GM19455 (cell line): ENCODE data around the gene GOPC.
"Not testable (repeated sequence)": the region's sequence is repeated elsewhere in the genome, so short reads cannot be mapped to it uniquely, and the experiment has no call there.

Experiments used
- ATAC-seq: cut with Tn5 transposase; IDR thresholded peaks from one replicate; pipeline ENCODE4 v1.9.1; 2021; ENCODE audit not compliant: unreplicated experiment

The GOPC gene

DNA sequence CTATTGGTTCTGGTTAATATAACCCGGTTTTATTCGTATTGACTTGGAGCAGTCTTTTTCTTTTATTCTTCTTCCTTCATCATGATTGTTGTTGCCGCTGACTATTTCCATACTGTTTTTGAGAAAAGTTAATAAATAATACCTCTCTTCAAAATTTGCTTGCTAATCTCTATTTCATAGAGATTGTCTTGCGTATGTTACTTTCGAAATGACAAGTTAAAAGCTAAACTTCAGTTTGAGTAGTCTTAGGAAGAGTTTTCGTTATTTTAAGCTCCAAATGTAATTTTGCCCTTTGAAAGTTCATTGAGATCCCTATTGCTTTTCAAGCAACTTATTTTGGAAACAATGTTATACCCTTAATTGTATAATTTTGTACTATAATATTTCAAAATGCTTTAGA, 83.4 kb downstream of the GOPC start:
- no peak for ATAC-seq

DNA sequence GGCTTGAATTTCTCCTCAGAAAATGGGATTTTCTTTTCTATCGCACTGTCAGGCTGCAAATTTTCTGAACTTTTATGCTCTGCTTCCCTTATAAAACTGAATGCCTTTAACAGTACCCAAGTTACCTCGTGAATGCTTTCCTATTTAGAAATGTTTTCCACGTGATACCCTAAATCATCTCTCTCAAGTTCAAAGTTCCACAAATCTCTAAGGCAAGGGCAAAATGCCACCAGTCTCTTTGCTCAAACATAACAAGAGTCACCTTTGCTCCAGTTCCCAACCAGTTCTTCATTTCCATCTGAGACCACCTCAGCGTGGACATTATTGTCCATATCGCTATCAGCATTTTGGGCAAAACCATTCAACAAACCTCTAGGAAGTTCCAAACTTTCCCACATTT, 84.3 kb downstream of the GOPC start:
- ATAC-seq, result not testable (repeated sequence)

- ATAC-seq, result no peak
These were observed 87.0 kb downstream of the GOPC start for GRCh38 chr6:117515326-117515725.

DNA sequence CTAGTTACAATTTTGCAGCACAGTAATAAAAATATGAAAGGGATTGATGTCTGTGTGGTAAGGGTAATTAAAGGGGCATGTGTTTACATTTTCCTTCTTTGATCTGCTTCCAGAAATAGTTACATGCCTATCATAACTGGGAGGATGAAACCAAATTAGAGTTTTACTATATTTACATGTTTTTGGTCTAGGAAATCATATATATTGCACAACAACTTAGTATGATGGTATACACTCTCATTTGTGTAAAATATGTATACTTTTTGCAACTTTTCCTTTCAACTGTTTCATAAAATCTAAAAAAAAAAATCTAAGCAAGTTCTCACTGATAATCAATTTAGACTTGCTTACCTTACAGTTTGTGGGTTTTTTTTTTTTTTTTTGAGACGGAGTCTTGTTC, 87.7 kb downstream of the GOPC start:
- no peak for ATAC-seq

GRCh38 chr6:117513778-117514365, 88.4 kb downstream of the GOPC start:
- no peak for ATAC-seq

DNA sequence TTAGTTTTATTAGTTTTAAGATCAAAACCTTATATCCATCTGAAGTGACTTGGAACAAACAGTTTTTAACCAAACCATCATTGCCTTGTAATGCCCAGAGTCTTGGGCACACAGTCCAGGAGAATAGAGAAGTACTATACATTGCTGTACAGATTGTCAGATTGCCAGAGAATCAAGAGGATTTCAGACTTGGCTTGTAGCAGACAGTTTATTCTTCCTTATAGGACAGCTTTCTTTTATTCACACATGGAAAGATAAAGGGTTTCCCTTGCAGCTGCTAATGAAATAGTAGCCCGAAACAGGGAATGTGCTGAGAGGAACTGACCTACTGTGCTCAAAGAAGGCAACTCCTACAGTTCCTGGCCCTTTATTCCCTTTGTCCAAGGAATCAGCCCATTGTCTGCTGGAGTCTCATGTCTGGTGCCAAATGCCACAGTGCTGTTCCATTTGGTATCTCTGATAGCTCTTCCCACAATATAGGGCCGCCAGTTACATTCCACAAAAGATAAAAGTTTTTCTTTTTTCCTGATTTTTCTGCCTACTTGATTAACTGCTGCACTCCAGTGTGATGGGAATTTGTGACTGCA, 89.2 kb downstream of the GOPC start:
- ATAC-seq, result no peak

DNA sequence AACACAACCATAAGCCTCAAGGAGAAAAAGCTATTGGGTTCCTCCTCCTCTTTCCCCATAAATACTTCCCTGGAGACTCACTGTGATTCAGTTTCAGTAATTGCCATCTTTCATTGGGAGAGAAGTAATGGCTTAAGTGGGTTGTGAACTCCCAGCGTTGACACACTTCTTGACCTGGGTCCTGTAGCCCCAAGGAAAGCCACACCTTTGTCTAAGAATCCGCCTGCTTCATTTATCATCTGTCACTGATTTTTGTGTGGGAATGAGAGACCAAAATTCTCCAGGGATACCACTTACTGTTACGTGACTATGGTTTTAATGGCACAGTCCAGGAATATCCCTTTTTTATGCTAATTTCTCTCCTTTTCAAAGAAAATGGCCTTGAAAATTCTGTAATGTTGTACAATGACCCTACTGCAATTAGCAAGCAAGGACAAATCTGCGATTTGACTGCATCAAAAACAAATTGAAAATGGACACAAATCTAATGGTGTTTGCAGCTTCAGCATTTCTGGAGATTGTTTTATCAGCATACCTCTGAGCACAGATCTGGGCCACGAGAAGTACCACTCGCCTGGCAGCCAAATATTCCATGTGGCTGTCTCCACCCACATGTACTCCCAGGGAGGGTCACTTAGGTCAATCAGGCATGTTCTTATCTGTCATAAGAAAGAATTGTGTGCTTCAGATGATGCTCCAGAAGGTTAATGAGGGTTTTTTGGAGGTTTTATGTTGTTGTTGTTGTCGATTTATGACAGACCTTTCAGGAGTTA, 90.1 kb downstream of the GOPC start:
- ATAC-seq, result no peak
